CD8-positive, alpha-beta memory T cell (primary cell): ENCODE measurements around the gene PHF21B. TPM values are rescaled to one million over a fixed set of nuclear protein-coding genes. Genes with fewer than 3 reads are reported as not detected.

Experiments
- CTCF ChIA-PET: fragments of 350-600 bp; sonication (Branson Sonifier 250); formaldehyde crosslinking; loops from one replicate; lab custom pipeline; 2021; ENCODE audit warnings: antibody characterized with exemption; lab: Charles Lee
- POLR2A ChIA-PET: fragments of 350-600 bp; sonication (Branson Sonifier 250); formaldehyde crosslinking; loops from one replicate; lab custom pipeline; 2021; ENCODE audit warnings: antibody characterized with exemption; lab: Charles Lee
- DNase-seq, 5 donors: peaks; one replicate each; pipeline versions ENCODE4 v3.0.0 to v3.0.0-alpha.2; 2020 to 2022; ENCODE audit warnings: mixed read lengths in 1 of 5
- H3K27ac ChIP-seq: one replicate; pipeline ENCODE4 v1.7.0; 2013; ENCODE audit warnings: low read depth, mild to moderate bottlenecking, low read length, moderate library complexity
- H3K27me3 ChIP-seq: 2 replicates; pipeline ENCODE4 v1.7.0; 2013; ENCODE audit warnings: low read length, mild to moderate bottlenecking; ENCODE audit not compliant: insufficient read depth, poor library complexity, severe bottlenecking
- H3K36me3 ChIP-seq: 2 replicates; pipeline ENCODE4 v1.7.0; 2013; ENCODE audit warnings: mild to moderate bottlenecking, low read length, moderate library complexity; ENCODE audit not compliant: insufficient read depth
- H3K4me1 ChIP-seq: 2 replicates; pipeline ENCODE4 v1.7.0; 2013; ENCODE audit warnings: mild to moderate bottlenecking, low read length, moderate library complexity; ENCODE audit not compliant: insufficient read depth
- H3K4me3 ChIP-seq: 2 replicates; pipeline ENCODE4 v1.7.0; 2013; ENCODE audit warnings: mild to moderate bottlenecking, low read length
- H3K9me3 ChIP-seq: 2 replicates; pipeline ENCODE4 v1.7.0; 2013; ENCODE audit warnings: mild to moderate bottlenecking, low read length
- H3K27ac Mint-ChIP-seq, 8 donors: one replicate each; pipeline ENCODE4 v1.8.0; 2020 to 2021; ENCODE audit warnings: mixed read lengths in 8 of 8, mild to moderate bottlenecking in 6 of 8, inconsistent platforms in 3 of 8, moderate library complexity in 3 of 8
- H3K27me3 Mint-ChIP-seq, 2 donors: one replicate each; pipeline ENCODE4 v1.8.0; 2020 to 2021; ENCODE audit warnings: mixed read lengths in 2 of 2, mild to moderate bottlenecking in 1 of 2, moderate library complexity in 1 of 2
- H3K36me3 Mint-ChIP-seq, 3 donors: one replicate each; pipeline ENCODE4 v1.8.0; 2020 to 2021; ENCODE audit warnings: mixed read lengths in 3 of 3, inconsistent platforms in 1 of 3, mild to moderate bottlenecking in 1 of 3
- H3K4me1 Mint-ChIP-seq, 3 donors: one replicate each; pipeline ENCODE4 v1.8.0; 2020 to 2021; ENCODE audit warnings: mixed read lengths in 3 of 3, inconsistent platforms in 1 of 3, mild to moderate bottlenecking in 1 of 3
- H3K4me3 Mint-ChIP-seq, 7 donors: one replicate each; pipeline ENCODE4 v1.8.0; 2020 to 2021; ENCODE audit warnings: mixed read lengths in 7 of 7, mild to moderate bottlenecking in 6 of 7, moderate library complexity in 4 of 7, inconsistent platforms in 2 of 7
- H3K9me3 Mint-ChIP-seq, 5 donors: one replicate each; pipeline ENCODE4 v1.8.0; 2020 to 2022; ENCODE audit warnings: mixed read lengths in 5 of 5, mild to moderate bottlenecking in 3 of 5, moderate library complexity in 2 of 5, inconsistent platforms in 1 of 5
- polyA plus RNA-seq: library from polyadenylated mRNA; unstranded; fragments of 300-500 nt; fragmentation: Illumina TruSeq; gene quantifications from one replicate; pipeline ENCODE4 v1.2.3, GENCODE V29; 2021
- total RNA-seq, 2 experiments: library from RNA; stranded (reverse); gene quantifications; one replicate each; pipeline ENCODE4 v1.2.3, GENCODE V29; 2021

Gene PHF21B
- total and polyA plus RNA-seq, 3 experiments from 2014 or later: not detected

DNA sequence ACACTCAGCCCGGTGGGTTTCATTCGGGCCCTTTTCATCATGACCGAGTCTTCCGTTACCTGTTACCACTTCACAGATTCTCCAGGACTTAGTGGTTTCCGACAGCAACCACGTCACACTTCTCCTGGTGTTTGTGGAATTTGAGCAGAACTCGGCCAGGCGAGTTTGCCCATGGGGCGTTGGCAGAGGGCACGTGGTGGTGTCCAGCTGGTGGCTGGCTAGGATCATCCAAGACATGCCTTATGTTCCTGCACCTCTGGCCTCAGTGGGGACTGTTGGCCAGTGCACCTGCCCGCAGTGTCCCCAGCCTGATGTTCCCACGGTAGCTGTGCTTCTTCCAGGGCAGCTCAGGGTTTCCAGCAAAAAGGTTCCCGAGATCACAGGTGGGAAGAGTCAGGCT lies 170.1 kb downstream of the PHF21B start:
- H3K27ac ChIP-seq: no peak overlapping the region
- Mint-ChIP-seq H3K27me3 (peaks cover 2 to 4% of the 10 kb centered on the region in 2 donors), H3K27ac (no peak overlapping the region), H3K36me3 (peaks cover 0 to 12% (median 0%) of the 10 kb centered on the region in 3 donors), H3K9me3 (peaks cover 7 to 18% (median 13%) of the 10 kb centered on the region in 5 donors), H3K4me1 (no peaks in the 10 kb centered on the region), H3K4me3 (no peak overlapping the region)
- H3K4me3 ChIP-seq: no peak overlapping the region
- peak in 1 of 5 donors; percentile 23 for DNase-seq
- no peaks in the 10 kb centered on the region for H3K27me3 ChIP-seq
- POLR2A ChIA-PET: interaction anchor here (0.6 kb wide), 1 partner anchor 873 kb away, joined by 4 read pairs; no protein-coding TSS in a partner anchor
- no peaks in the 10 kb centered on the region for H3K4me1 ChIP-seq
- H3K36me3 ChIP-seq: no peaks in the 10 kb centered on the region
- CTCF ChIA-PET: no interaction called here
- H3K9me3 ChIP-seq: no peaks in the 10 kb centered on the region

DNA sequence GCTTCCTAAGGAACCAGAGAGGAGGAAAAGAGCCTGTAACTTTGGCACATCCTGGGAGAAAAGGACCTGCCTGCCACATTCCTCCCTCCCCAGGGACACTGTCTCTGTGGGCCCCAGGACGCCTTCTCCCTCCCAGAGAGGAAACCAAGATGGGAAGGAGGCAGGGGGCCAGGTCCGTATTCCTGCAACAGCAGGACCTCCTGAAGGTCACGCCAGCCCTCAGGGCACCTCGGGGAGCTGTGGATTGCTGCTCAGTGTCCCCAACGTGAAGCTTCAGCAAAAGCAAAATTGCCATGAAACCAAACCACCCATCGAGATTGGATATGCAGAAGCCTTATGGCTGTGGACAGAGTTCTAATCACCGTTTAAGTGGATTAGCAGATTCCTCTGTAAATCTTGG lies 170.7 kb downstream of the PHF21B start:
- no peaks in the 10 kb centered on the region for H3K4me1 ChIP-seq
- Mint-ChIP-seq H3K4me3 (no peak overlapping the region), H3K27ac (no peak overlapping the region), H3K4me1 (no peaks in the 10 kb centered on the region), H3K36me3 (peaks cover 0 to 8% (median 1%) of the 10 kb centered on the region in 3 donors), H3K27me3 (peaks cover 2 to 4% of the 10 kb centered on the region in 2 donors), H3K9me3 (peaks cover 8 to 16% (median 14%) of the 10 kb centered on the region in 5 donors)
- no peak overlapping the region for H3K27ac ChIP-seq
- no peaks in the 10 kb centered on the region for H3K9me3 ChIP-seq
- no peaks in the 10 kb centered on the region for H3K36me3 ChIP-seq
- no peak overlapping the region for H3K4me3 ChIP-seq
- ChIA-PET POLR2A (interaction anchor here (0.6 kb wide), 1 partner anchor 873 kb away, joined by 4 read pairs; no protein-coding TSS in a partner anchor), CTCF (no interaction called here)
- H3K27me3 ChIP-seq: no peaks in the 10 kb centered on the region
- no peak for DNase-seq

DNA sequence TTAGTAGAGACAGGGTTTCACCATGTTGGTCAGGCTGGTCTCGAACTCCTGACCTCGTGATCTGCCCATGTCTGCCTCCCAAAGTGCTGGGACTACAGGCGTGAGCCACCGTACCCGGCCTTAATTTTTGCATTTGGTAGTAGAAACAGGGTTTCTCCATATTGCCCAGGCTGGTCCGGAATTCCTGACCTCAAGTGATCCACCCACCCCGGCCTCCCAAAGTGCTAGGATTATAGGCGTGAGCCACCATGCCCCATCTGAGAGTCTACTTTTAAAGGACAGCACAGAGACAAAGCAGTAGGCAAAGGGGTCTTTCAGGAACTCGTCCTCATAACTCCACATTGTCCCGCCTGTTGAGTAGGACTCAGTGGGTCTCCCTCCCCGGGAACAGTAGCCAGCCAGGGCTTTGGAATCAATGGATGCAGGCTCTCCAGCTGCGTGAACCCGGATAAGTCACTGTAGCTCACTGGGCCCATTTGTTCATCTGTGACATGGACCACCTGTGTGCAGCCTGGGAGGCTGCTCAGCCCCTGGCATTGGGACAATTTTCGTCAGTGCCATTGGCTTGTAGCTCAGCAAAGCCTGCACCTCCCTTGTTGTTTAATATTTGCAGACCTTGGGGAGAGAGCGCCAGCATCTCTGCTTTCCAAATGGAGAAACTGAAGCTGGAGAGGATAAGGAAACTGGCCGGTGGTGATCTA lies 171.3 kb downstream of the PHF21B start:
- Mint-ChIP-seq H3K9me3 (peaks cover 6 to 16% (median 11%) of the 10 kb centered on the region in 5 donors), H3K36me3 (peaks cover 0 to 6% (median 1%) of the 10 kb centered on the region in 3 donors), H3K27ac (no peak overlapping the region), H3K27me3 (peaks cover 4% of the 10 kb centered on the region in 2 donors), H3K4me3 (no peak overlapping the region), H3K4me1 (no peaks in the 10 kb centered on the region)
- CTCF ChIA-PET: no interaction called here
- Histone ChIP-seq H3K9me3 (no peaks in the 10 kb centered on the region), H3K4me1 (no peaks in the 10 kb centered on the region), H3K27ac (no peak overlapping the region), H3K4me3 (no peak overlapping the region), H3K27me3 (no peaks in the 10 kb centered on the region), H3K36me3 (no peaks in the 10 kb centered on the region)
- peak in 1 of 5 donors; percentile 21 for DNase-seq
- POLR2A ChIA-PET: no interaction called here

DNA sequence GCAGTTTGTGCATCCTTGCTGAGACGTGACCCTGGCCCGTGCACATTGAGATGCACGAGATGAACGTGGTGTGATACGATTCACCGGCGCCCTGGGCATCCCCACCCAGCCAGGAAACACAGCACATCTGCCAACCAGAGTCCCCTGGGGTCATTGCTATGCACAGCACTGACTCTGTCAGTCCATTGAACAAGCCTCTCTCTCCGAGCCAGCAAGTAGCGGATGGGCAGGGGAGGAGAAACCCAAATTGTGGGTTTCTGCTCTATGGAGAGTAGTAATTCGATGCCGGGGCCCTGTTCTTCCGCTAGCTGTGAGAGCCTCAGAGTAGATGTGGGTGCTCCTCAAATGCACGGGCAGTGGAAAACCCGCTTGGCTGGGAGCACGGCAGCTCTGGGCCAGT lies 172.3 kb downstream of the PHF21B start:
- no peaks in the 10 kb centered on the region for H3K4me1 ChIP-seq
- H3K27ac ChIP-seq: no peak overlapping the region
- peaks cover 4 to 6% of the 10 kb centered on the region in 2 donors for H3K27me3 Mint-ChIP-seq
- no peak overlapping the region for H3K4me3 Mint-ChIP-seq
- no peaks in the 10 kb centered on the region for H3K27me3 ChIP-seq
- H3K36me3 ChIP-seq: no peaks in the 10 kb centered on the region
- ChIA-PET CTCF (no interaction called here), POLR2A (no interaction called here)
- no peaks in the 10 kb centered on the region for H3K9me3 ChIP-seq
- peaks cover 6 to 16% (median 11%) of the 10 kb centered on the region in 5 donors for H3K9me3 Mint-ChIP-seq
- H3K4me3 ChIP-seq: no peak overlapping the region
- DNase-seq: peak in 1 of 5 donors; percentile 31
- H3K36me3 Mint-ChIP-seq: peaks cover 0 to 6% (median 1%) of the 10 kb centered on the region in 3 donors
- no peaks in the 10 kb centered on the region for H3K4me1 Mint-ChIP-seq
- no peak overlapping the region for H3K27ac Mint-ChIP-seq

DNA sequence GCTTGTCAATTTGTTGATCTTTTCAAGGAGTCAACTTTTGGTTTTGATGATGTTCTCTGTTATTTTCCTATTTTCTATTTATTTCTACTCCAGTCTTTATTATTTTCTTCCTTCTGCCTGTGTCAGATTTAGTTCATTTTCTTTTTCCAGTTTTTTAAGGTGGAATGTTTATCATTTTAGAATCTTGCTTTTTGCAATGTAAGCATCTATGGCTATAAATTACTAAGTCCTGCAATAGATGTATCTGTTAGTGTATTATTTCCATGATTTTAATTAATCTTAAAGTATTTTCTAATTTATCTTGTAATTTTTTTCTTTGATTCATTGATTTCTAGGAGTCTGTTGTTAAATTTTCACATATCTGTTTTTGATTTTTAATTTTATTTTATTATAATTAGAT lies 175.7 kb downstream of the PHF21B start:
- peaks cover 0 to 8% of the 10 kb centered on the region in 2 donors for H3K27me3 Mint-ChIP-seq
- peaks cover 0 to 6% (median 1%) of the 10 kb centered on the region in 3 donors for H3K36me3 Mint-ChIP-seq
- H3K4me1 Mint-ChIP-seq: no peaks in the 10 kb centered on the region
- H3K4me3 ChIP-seq: no peak overlapping the region
- no peak for DNase-seq
- no peak overlapping the region for H3K27ac ChIP-seq
- CTCF ChIA-PET: no interaction called here
- H3K27me3 ChIP-seq: no peaks in the 10 kb centered on the region
- no peaks in the 10 kb centered on the region for H3K36me3 ChIP-seq
- POLR2A ChIA-PET: no interaction called here
- H3K9me3 ChIP-seq: no peaks in the 10 kb centered on the region
- H3K9me3 Mint-ChIP-seq: peaks cover 6 to 16% (median 11%) of the 10 kb centered on the region in 5 donors
- no peak overlapping the region for H3K4me3 Mint-ChIP-seq
- no peaks in the 10 kb centered on the region for H3K4me1 ChIP-seq
- no peak overlapping the region for H3K27ac Mint-ChIP-seq

DNA sequence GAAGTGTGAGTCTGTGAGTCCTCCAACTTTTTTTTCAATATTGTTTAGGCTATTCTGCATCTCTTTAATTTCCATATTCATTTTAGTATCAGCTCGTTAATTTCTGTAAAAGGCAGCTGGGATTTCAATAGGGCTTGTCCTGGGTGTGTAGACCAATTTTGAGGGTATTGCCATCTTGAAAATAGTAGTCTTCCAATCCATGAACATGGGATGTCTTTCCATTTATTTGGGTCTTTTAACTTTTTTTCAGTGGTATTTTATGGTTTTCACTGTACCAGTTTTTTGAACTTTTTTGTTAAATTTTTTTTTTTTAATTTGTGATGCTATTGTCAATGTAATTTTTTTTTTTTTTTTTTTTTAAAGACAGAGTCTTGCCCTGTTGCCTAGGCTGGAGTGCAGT lies 177.9 kb downstream of the PHF21B start:
- H3K27ac Mint-ChIP-seq: no peak overlapping the region
- peaks cover 5 to 9% of the 10 kb centered on the region in 2 donors for H3K27me3 Mint-ChIP-seq
- CTCF ChIA-PET: no interaction called here
- no peaks in the 10 kb centered on the region for H3K36me3 ChIP-seq
- POLR2A ChIA-PET: no interaction called here
- no peak overlapping the region for H3K27ac ChIP-seq
- no peak overlapping the region for H3K4me3 ChIP-seq
- H3K4me3 Mint-ChIP-seq: no peak overlapping the region
- peaks cover 0 to 2% (median 0%) of the 10 kb centered on the region in 3 donors for H3K4me1 Mint-ChIP-seq
- no peak for DNase-seq
- no peaks in the 10 kb centered on the region for H3K27me3 ChIP-seq
- H3K4me1 ChIP-seq: no peaks in the 10 kb centered on the region
- H3K9me3 Mint-ChIP-seq: peaks cover 6 to 16% (median 11%) of the 10 kb centered on the region in 5 donors
- H3K36me3 Mint-ChIP-seq: peaks cover 0 to 6% (median 1%) of the 10 kb centered on the region in 3 donors
- no peaks in the 10 kb centered on the region for H3K9me3 ChIP-seq

Other genes with a start within 250 kb of the PHF21B start
- gene NUP50, start 153.9 kb upstream of the PHF21B start, total RNA-seq: 100 to 1,000 TPM; 170 to 172 TPM
- gene NUP50, start 153.9 kb upstream of the PHF21B start, polyA plus RNA-seq: 63.4 TPM
- gene KIAA0930, start 230.9 kb upstream of the PHF21B start, total RNA-seq: 10 to 100 TPM; 32.3 to 39.5 TPM
- gene KIAA0930, start 230.9 kb upstream of the PHF21B start, polyA plus RNA-seq: 2.7 TPM